HepG2 (cell line): ENCODE results near the gene RABGGTA. TPM values are rescaled to one million over a fixed set of nuclear protein-coding genes. Genes with fewer than 3 reads are reported as not detected.

Experiments
- ADNP ChIP-seq: sonication (generic); formaldehyde crosslinking; IDR thresholded peaks from 2 replicates; pipeline ENCODE4 v1.4.0; 2020; ENCODE audit warnings: missing genetic modification reagents
- DZIP1 ChIP-seq: sonication (generic); formaldehyde crosslinking; IDR thresholded peaks from 2 replicates; pipeline ENCODE4 v1.5.0; 2020; ENCODE audit warnings: mild to moderate bottlenecking, missing genetic modification reagents
- ETV5 ChIP-seq: IDR thresholded peaks from 2 replicates; pipeline ENCODE4 v1.6.1; 2018; ENCODE audit warnings: missing biosample characterization, missing genetic modification reagents, inconsistent platforms, borderline replicate concordance
- HIC2 ChIP-seq: sonication (generic); formaldehyde crosslinking; IDR thresholded peaks from 2 replicates; pipeline ENCODE4 v1.9.0; 2022; ENCODE audit warnings: low read depth, missing genetic modification reagents
- HMGA1 ChIP-seq: sonication (generic); formaldehyde crosslinking; conservative IDR thresholded peaks from 2 replicates; pipeline ENCODE4 v1.4.0; 2020; ENCODE audit warnings: missing genetic modification reagents
- MEIS2 ChIP-seq: sonication (generic); formaldehyde crosslinking; IDR thresholded peaks from 2 replicates; pipeline ENCODE4 v1.9.0; 2021; ENCODE audit warnings: mild to moderate bottlenecking, missing genetic modification reagents
- NFE2L1 ChIP-seq: sonication (generic); formaldehyde crosslinking; IDR thresholded peaks from 2 replicates; pipeline ENCODE4 v1.4.0; 2020; ENCODE audit warnings: missing genetic modification reagents, mild to moderate bottlenecking, borderline replicate concordance
- PCBP2 ChIP-seq: fragments of 200-400 bp; formaldehyde crosslinking; optimal IDR thresholded peaks from 2 replicates; pipeline ENCODE3; 2018; ENCODE audit warnings: low read length, low read depth; ENCODE audit not compliant: poor library complexity, severe bottlenecking
- POLR2AphosphoS2 ChIP-seq: IDR thresholded peaks from 2 replicates; pipeline ENCODE4 v1.6.1; 2011; ENCODE audit warnings: low read depth, low read length, improper control_type of control experiment
- RELA ChIP-seq: sonication (generic); formaldehyde crosslinking; IDR thresholded peaks from 2 replicates; pipeline ENCODE4 v1.4.0; 2020; ENCODE audit warnings: missing genetic modification reagents
- SALL2 ChIP-seq: sonication (generic); formaldehyde crosslinking; IDR thresholded peaks from 2 replicates; pipeline ENCODE4 v1.8.1; 2023; ENCODE audit warnings: mild to moderate bottlenecking, missing genetic modification reagents, inconsistent platforms
- SETDB1 ChIP-seq: sonication (generic); formaldehyde crosslinking; IDR thresholded peaks from 2 replicates; pipeline ENCODE4 v1.5.1; 2020; ENCODE audit warnings: missing genetic modification reagents, mild to moderate bottlenecking, borderline replicate concordance
- SP1 ChIP-seq, 2 experiments: fragments of 450-650 bp in 1 of 2; sonication (generic) in 1 of 2; formaldehyde crosslinking in 1 of 2; IDR thresholded peaks; 2 replicates each; pipeline versions ENCODE4 v1.4.0 to v1.6.1; 2016 to 2020; ENCODE audit warnings: missing genetic modification reagents in 1 of 2
- TARDBP ChIP-seq: sonication (generic); formaldehyde crosslinking; IDR thresholded peaks from 2 replicates; pipeline ENCODE4 v1.8.0; 2022; ENCODE audit warnings: mild to moderate bottlenecking, missing genetic modification reagents
- ZC3H13 ChIP-seq: sonication (generic); formaldehyde crosslinking; IDR thresholded peaks from 2 replicates; pipeline ENCODE4 v1.8.1; 2023; ENCODE audit warnings: mild to moderate bottlenecking, missing genetic modification reagents, moderate library complexity
- ZNF160 ChIP-seq: sonication (generic); formaldehyde crosslinking; IDR thresholded peaks from 2 replicates; pipeline ENCODE4 v1.8.0; 2022; ENCODE audit warnings: mild to moderate bottlenecking, inconsistent platforms, missing genetic modification reagents
- ZNF251 ChIP-seq: sonication (generic); formaldehyde crosslinking; IDR thresholded peaks from 2 replicates; pipeline ENCODE4 v1.9.0; 2021; ENCODE audit warnings: mild to moderate bottlenecking, missing genetic modification reagents
- ZNF546 ChIP-seq: sonication (generic); formaldehyde crosslinking; conservative IDR thresholded peaks from 2 replicates; pipeline ENCODE4 v1.8.1; 2023; ENCODE audit warnings: mild to moderate bottlenecking, missing genetic modification reagents
- ZNF670 ChIP-seq: sonication (generic); formaldehyde crosslinking; IDR thresholded peaks from 2 replicates; pipeline ENCODE4 v1.8.0; 2022; ENCODE audit warnings: mild to moderate bottlenecking, missing genetic modification reagents, borderline replicate concordance
- ZNF850 ChIP-seq: sonication (generic); formaldehyde crosslinking; conservative IDR thresholded peaks from 2 replicates; pipeline ENCODE4 v1.9.0; 2021; ENCODE audit warnings: mild to moderate bottlenecking, missing genetic modification reagents
- ZSCAN21 ChIP-seq: sonication (generic); formaldehyde crosslinking; IDR thresholded peaks from 2 replicates; pipeline ENCODE4 v1.8.0; 2022; ENCODE audit warnings: mild to moderate bottlenecking, missing genetic modification reagents, moderate library complexity, borderline replicate concordance
- ZUFSP ChIP-seq: sonication (generic); formaldehyde crosslinking; IDR thresholded peaks from 2 replicates; pipeline ENCODE4 v1.9.0; 2021; ENCODE audit warnings: missing genetic modification reagents, mild to moderate bottlenecking, borderline replicate concordance
- polyA plus RNA-seq, 8 experiments: library from polyadenylated mRNA; depleted of rRNA in 3 of 8; stranded (reverse) in 7 of 8; unstranded in 1 of 8; fragments of >200 nt; fragmentation: Illumina TruSeq in 4 of 8; extraction: Trizol in 4 of 8; gene quantifications; 2 replicates each; pipeline versions ENCODE4 v1.2.1 to v1.2.3, GENCODE V29; 2011 to 2016; ENCODE audit warnings: low read depth in 4 of 8, missing spikeins in 1 of 8, mixed read lengths in 1 of 8; ENCODE audit not compliant: insufficient read depth in 1 of 8
- total RNA-seq, 5 experiments: library from RNA; depleted of rRNA; stranded (reverse); fragments of >200 nt; fragmentation: Illumina TruSeq; extraction: Trizol; gene quantifications; 2 replicates each; pipeline ENCODE4 v1.2.3, GENCODE V29; 2016; ENCODE audit warnings: low read depth in 1 of 5

The RABGGTA gene
- total and polyA plus RNA-seq, 2 of the 13 experiments (the other 11 are each of a cell fraction or from before 2014, with no cell fraction given), result 57.9 to 90.8 TPM

DNA sequence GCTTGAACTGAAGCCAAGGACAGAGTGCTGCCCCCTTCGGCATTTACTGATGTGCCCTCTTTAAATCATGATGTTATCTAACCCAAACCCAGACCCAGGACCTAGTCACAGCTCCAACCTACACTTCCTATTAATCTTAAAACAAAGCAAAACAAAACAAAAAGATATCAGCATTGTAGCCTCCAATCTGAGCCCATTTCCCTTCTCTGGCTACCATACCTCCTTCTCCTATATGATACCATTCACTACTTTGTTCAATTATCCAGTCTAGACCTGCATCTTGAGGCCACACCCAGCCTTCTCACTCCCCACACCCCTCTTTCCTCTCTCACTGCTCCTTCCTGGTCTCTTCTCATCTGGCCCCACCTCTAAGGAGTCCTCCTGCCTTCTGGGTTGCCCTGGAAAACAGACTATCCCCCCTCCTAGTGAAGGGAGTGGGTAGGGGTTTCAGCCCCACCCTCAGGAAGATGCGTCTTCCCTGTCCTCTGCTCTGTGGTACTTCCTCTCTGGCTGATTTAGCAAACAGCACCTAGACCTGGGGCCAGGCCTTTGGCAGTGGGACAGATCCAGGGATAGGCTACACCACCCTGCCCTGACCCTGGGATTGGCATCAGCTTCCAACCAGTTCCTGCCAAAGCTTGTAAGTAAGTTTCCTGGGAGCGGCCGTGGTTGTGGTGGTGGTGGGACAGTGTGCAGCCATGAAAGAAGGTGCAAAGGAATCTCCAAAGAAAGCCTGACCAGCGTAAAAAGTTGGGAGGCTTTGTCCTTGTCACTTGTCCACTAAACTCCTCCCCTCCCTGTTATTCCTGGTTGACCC lies 43.2 kb upstream of the RABGGTA start (continued):
- TF ChIP-seq SP1 (IDR thresholded peaks at IDR 0.05) (0 out of 2 replicates have a peak, but pooled peaks have one; percentile 10), SP1 (CRISPR knock-in tag; IDR thresholded peaks at IDR 0.05) (no peak), ETV5 (no peak), DZIP1 (CRISPR knock-in tag) (no peak), ADNP (CRISPR knock-in tag) (no peak), ZNF251 (CRISPR knock-in tag) (0 out of 2 replicates have a peak, but pooled peaks have one; percentile 47), SALL2 (CRISPR knock-in tag) (no peak), HIC2 (CRISPR knock-in tag) (no peak), RELA (no peak), SETDB1 (peak; percentile 75; the same call in 1 of the 2 replicates), HMGA1 (CRISPR knock-in tag) (no peak), ZNF670 (CRISPR knock-in tag) (no peak), ZSCAN21 (CRISPR knock-in tag) (peak; percentile 28; the same call in 1 of the 2 replicates), ZNF160 (0 out of 2 replicates have a peak, but pooled peaks have one; percentile 12), TARDBP (0 out of 2 replicates have a peak, but pooled peaks have one; percentile 8), ZNF546 (CRISPR knock-in tag) (0 out of 2 replicates have a peak, but pooled peaks have one; percentile 26), ZC3H13 (no peak), NFE2L1 (CRISPR knock-in tag) (no peak; the same call in 1 of the 2 replicates), MEIS2 (CRISPR knock-in tag) (0 out of 2 replicates have a peak, but pooled peaks have one; percentile 12), ZUFSP (CRISPR knock-in tag) (no peak), PCBP2 (peak; percentile 63), ZNF850 (CRISPR knock-in tag) (no peak), POLR2AphosphoS2 (no peak)
